OCI-LY3 (cell line): Measurements from ENCODE around the gene TDRD7.

Experiments
- CTCF ChIP-seq: fragments of 200-600, 300-600 bp; sonication (generic); IDR thresholded peaks from 2 replicates; pipeline ENCODE4 v1.5.1; 2014; ENCODE audit warnings: antibody characterized with exemption, low read length, low read depth
- EZH2phosphoT487 ChIP-seq: fragments of 200-600 bp; shearing (Covaris generic); IDR thresholded peaks from 2 replicates; pipeline ENCODE4 v1.6.1; 2018; ENCODE audit warnings: antibody characterized with exemption, mixed run types, low read depth

- TF ChIP-seq CTCF = no peak
- TF ChIP-seq EZH2phosphoT487 = no peak
These were observed 48.9 kb upstream of the TDRD7 start for GRCh38 chr9:97362777-97363545.
